ENCODE data around the gene STAB2. TPM values are rescaled to one million over a fixed set of nuclear protein-coding genes. Genes with fewer than 3 reads are reported as not detected.

STAB2 gene
- polyA plus RNA-seq, 1 donor from 2014 or later: not detected

GRCh38 chr12:103571286-103571685 lies 15.8 kb upstream of the STAB2 start:
- Histone ChIP-seq H4K20me1 (ENCODE audit: insufficient read depth) (no peaks in the 10 kb centered on the region), H3K4me3 (ENCODE audit: low read length) (peak overlapping the region; percentile 47), H3K27ac (ENCODE audit: low read length) (peak overlapping the region; percentile 7), H3K9me3 (ENCODE audit: low read length) (peaks cover 4% of the 10 kb centered on the region), H3K79me2 (replicated peaks; ENCODE audit: insufficient read depth, low read length) (no peaks in the 10 kb centered on the region), H3K4me2 (ENCODE audit: low read length) (peak overlapping the region; percentile 4), H2AFZ (ENCODE audit: low read depth, low read length) (peak overlapping the region; percentile 23), H3F3A (ENCODE audit: insufficient read depth, low read length, poor library complexity, severe bottlenecking) (peaks cover 4% of the 10 kb centered on the region), H3K36me3 (ENCODE audit: insufficient read depth, low read length) (no peaks in the 10 kb centered on the region), H3K9ac (ENCODE audit: low read length) (peak overlapping the region; percentile 24), H3K27me3 (ENCODE audit: insufficient read depth, low read depth, low read length) (no peaks in the 10 kb centered on the region), H3K9me2 (ENCODE audit: insufficient read depth, low read length) (no peaks in the 10 kb centered on the region)
- TF ChIP-seq SMC3 (conservative IDR thresholded peaks at IDR 0.05; ENCODE audit: poor library complexity) (no peak), TAF1 (IDR thresholded peaks at IDR 0.05; ENCODE audit: low read depth) (no peak), REST (IDR thresholded peaks at IDR 0.05; ENCODE audit: borderline replicate concordance) (no peak), CTCF (IDR thresholded peaks at IDR 0.05; ENCODE audit: poor library complexity, severe bottlenecking) (peak; percentile 39), EP300 (conservative IDR thresholded peaks at IDR 0.05; ENCODE audit: poor library complexity, severe bottlenecking) (peak; percentile 11), RAD21 (conservative IDR thresholded peaks at IDR 0.05) (peak; percentile 16)

GRCh38 chr12:103572312-103573045 lies 14.6 kb upstream of the STAB2 start:
- no peak for TF ChIP-seq POLR2AphosphoS5 (IDR thresholded peaks at IDR 0.05)
- no peak for TF ChIP-seq TAF1 (IDR thresholded peaks at IDR 0.05; ENCODE audit: low read depth)
- no peak for TF ChIP-seq RAD21 (conservative IDR thresholded peaks at IDR 0.05)
- no peak for TF ChIP-seq MXI1 (conservative IDR thresholded peaks at IDR 0.05; ENCODE audit: poor library complexity, severe bottlenecking)
- TF ChIP-seq CTCF (IDR thresholded peaks at IDR 0.05; ENCODE audit: poor library complexity, severe bottlenecking): no peak
- TF ChIP-seq REST (IDR thresholded peaks at IDR 0.05; ENCODE audit: borderline replicate concordance): no peak
- no peak for TF ChIP-seq SMC3 (conservative IDR thresholded peaks at IDR 0.05; ENCODE audit: poor library complexity)
- no peak for TF ChIP-seq EZH2 (IDR thresholded peaks at IDR 0.05; ENCODE audit: borderline replicate concordance, insufficient read depth, low read length, poor library complexity, severe bottlenecking)
- no peak for TF ChIP-seq EP300 (conservative IDR thresholded peaks at IDR 0.05; ENCODE audit: poor library complexity, severe bottlenecking)
- H3K36me3 ChIP-seq (ENCODE audit: insufficient read depth, low read length): no peaks in the 10 kb centered on the region
- peaks cover 4% of the 10 kb centered on the region for H3F3A ChIP-seq (ENCODE audit: insufficient read depth, low read length, poor library complexity, severe bottlenecking)
- no peaks in the 10 kb centered on the region for H3K27me3 ChIP-seq (ENCODE audit: insufficient read depth, low read depth, low read length)
- no peak overlapping the region for H2AFZ ChIP-seq (ENCODE audit: low read depth, low read length)
- no peaks in the 10 kb centered on the region for H3K9me2 ChIP-seq (ENCODE audit: insufficient read depth, low read length)
- H3K4me3 ChIP-seq (ENCODE audit: low read length): no peak overlapping the region
- no peaks in the 10 kb centered on the region for H4K20me1 ChIP-seq (ENCODE audit: insufficient read depth)
- no peak overlapping the region for H3K27ac ChIP-seq (ENCODE audit: low read length)
- H3K9ac ChIP-seq (ENCODE audit: low read length): no peak overlapping the region
- no peaks in the 10 kb centered on the region for H3K79me2 ChIP-seq (replicated peaks; ENCODE audit: insufficient read depth, low read length)
- no peaks in the 10 kb centered on the region for H3K9me3 ChIP-seq (ENCODE audit: low read length)
- H3K4me2 ChIP-seq (ENCODE audit: low read length): no peak overlapping the region

All from neural cell (in vitro differentiated cells).